Adrenal gland (tissue), 12 donors: ENCODE results near the gene SBF2. TPM values are rescaled to one million over a fixed set of nuclear protein-coding genes. Genes with fewer than 3 reads are reported as not detected.

Source experiments
- DNase-seq, 7 donors: peaks; one replicate each; pipeline ENCODE4 v3.0.0-alpha.2; 2019 to 2020
- H3K27ac ChIP-seq, 5 donors: fragments of 200-600 bp; sonication (generic) in 4 of 5; 1 replicate in 3 of 5; 2 replicates in 2 of 5; pipeline versions ENCODE4 v1.5.1 to v1.8.0; 2016 to 2020; ENCODE audit warnings: mild to moderate bottlenecking in 1 of 5
- H3K27me3 ChIP-seq: fragments of 200-600 bp; 2 replicates; pipeline ENCODE4 v1.8.0; 2021
- H3K36me3 ChIP-seq, 2 donors: fragments of 200-600 bp; replicated peaks in 1 of 2; 1 replicate in 1 of 2; 2 replicates in 1 of 2; pipeline versions ENCODE4 v1.5.1 to v1.8.0; 2018 to 2022
- H3K4me1 ChIP-seq, 2 donors: fragments of 200-600 bp; replicated peaks in 1 of 2; 1 replicate in 1 of 2; 2 replicates in 1 of 2; pipeline versions ENCODE4 v1.5.1 to v1.8.0; 2018 to 2021
- H3K4me3 ChIP-seq, 4 donors: fragments of 200-600 bp; sonication (generic) in 3 of 4; one replicate each; pipeline ENCODE4 v1.5.1; 2016 to 2018
- H3K9me3 ChIP-seq, 3 donors: fragments of 200-600 bp; sonication (generic) in 1 of 3; replicated peaks in 1 of 3; 1 replicate in 2 of 3; 2 replicates in 1 of 3; pipeline versions ENCODE4 v1.5.1 to v1.8.0; 2016 to 2021
- CTCF ChIP-seq, 6 experiments: fragments of 450-650 bp in 4 of 6; fragments of 200-600 bp in 2 of 6; sonication (generic) in 1 of 6; IDR thresholded peaks; 1 replicate in 5 of 6; 2 replicates in 1 of 6; pipeline versions ENCODE4 v1.5.1 to v1.8.0; 2016 to 2021; ENCODE audit warnings: antibody characterized with exemption in 6 of 6, mild to moderate bottlenecking in 2 of 6, moderate library complexity in 1 of 6
- POLR2A ChIP-seq, 2 donors: fragments of 450-650 bp; IDR thresholded peaks; one replicate each; pipeline ENCODE4 v1.6.1; 2017; ENCODE audit warnings: antibody characterized with exemption in 2 of 2, mild to moderate bottlenecking in 2 of 2, moderate library complexity in 1 of 2
- WGBS, 4 donors: extraction: QIAGEN DNeasy Blood & Tissue Kit in 2 of 4; methylation state at CpG; one replicate each; pipeline versions ENCODE4 v1.1.5 to v1.1.7; 2013 to 2017; 5-methylcytosine and 5-hydroxymethylcytosine counted together
- intact Hi-C, 2 donors: fragments of 100-400 bp; cut with DNase I; formaldehyde crosslinking; loops; one replicate each; pipeline versions ENCODE4 v1.14.1 to v1.15.0; 2022 to 2023
- polyA plus RNA-seq, 3 donors: library from polyadenylated mRNA; stranded (reverse); fragments of 200-250 nt in 2 of 3; fragments of 350-450 nt in 1 of 3; fragmentation: Illumina TruSeq in 1 of 3; extraction: RNeasy Lipid Tissue Mini Kit (QIAGEN cat#74804) in 1 of 3; gene quantifications; one replicate each; pipeline ENCODE4 v1.2.3, GENCODE V29; 2013 to 2014
- total RNA-seq, 9 donors: library from RNA; depleted of rRNA in 4 of 9; stranded (reverse); fragments of >200 nt in 4 of 9; fragments of 120-200 nt in 1 of 9; fragmentation: NEBNext Ultra II Directional in 1 of 9; extraction: Animal tissue kit (Norgen Biotek cat#: 25700) in 1 of 9; gene quantifications; one replicate each; pipeline versions ENCODE4 v1.1.0 to v1.2.4, GENCODE V29; 2013 to 2023
- donor health status: healthy with polysubstance abuse.
- donor health status: Bipolar disorder and iron deficiency.
- donor health status: DM: yes; HTN: yes; CAD: no.
- donor health status: DM: no; HTN: no; CAD: no.
- donor health status: DM: no; HTN: no; CAD: no.
- donor health status: DM: yes; HTN: yes; CAD: no.

SBF2 gene
- total and polyA plus RNA-seq, 12 donors: 12.5 to 66.7 (median 38.0) TPM

DNA sequence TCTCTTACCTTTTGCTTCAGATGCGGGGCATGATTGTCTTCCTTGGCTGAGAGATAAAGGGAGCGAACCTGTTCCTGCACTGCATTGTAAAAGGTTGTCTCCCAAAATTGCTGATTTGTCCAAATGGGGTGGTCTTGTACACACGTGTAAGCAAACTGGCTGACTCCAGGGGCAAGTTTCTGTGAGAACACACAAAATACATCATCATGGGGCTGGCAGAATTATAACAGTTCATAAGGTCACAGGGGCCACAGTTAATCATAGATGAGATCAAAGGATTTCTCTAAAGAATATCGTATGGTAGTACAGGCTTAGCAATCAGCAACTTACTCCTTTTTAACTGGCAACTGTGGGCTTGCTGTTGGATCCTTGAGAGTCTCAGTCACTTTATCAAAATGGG, 435.8 kb downstream of the SBF2 start:
- no peak for TF ChIP-seq CTCF (IDR thresholded peaks at IDR 0.05)
- Histone ChIP-seq H3K4me1 (peaks cover 0 to 18% of the 10 kb centered on the region in 2 donors), H3K9me3 (no peaks in the 10 kb centered on the region), H3K4me3 (no peak overlapping the region), H3K27ac (no peak overlapping the region), H3K27me3 (no peaks in the 10 kb centered on the region), H3K36me3 (peaks cover 0 to 8% of the 10 kb centered on the region in 2 donors)
- intact Hi-C loops: no loop called here
- no peak for DNase-seq
- WGBS, 4 donors: 52 to 61% (median 55%) methylated on average over 4 of the region's 4 CpGs

DNA sequence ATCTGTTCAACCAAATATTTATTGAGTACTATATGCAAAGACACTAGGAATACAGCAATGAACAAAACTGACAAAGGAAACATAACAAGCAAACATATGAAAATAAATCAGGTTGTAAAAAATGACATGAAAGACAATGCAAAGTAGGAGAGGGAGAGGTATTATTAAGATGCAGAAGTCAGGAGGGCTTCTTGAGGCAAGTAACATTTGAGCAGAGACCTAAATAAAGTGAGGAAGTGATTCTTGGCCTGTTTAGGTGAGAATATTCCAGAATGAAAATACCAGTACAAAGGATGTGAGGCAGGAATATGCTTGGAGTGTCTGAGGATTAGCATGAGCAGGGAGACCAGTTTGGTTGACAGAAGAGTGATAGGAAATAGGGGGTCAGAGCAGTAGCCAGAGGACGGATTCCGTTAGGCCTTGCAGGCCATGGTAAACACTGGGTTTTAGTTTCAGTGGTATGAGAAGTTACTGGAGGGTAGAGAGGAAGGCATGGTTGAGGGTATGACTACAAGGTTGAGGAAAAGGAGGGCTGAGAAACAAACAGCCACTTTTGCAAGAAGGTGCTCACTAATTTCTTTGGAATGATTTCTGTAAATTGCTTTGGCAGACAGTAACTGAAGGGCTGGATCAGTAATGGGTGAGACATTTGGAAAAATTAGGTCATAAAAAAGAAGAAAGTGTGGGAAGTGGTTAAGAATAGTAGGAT, 438.3 kb downstream of the SBF2 start:
- H3K4me1 ChIP-seq: peaks cover 0 to 27% of the 10 kb centered on the region in 2 donors
- intact Hi-C loops: no loop called here
- H3K4me3 ChIP-seq: no peak overlapping the region
- H3K36me3 ChIP-seq: peaks cover 0 to 8% of the 10 kb centered on the region in 2 donors
- H3K27me3 ChIP-seq: no peaks in the 10 kb centered on the region
- no peak for TF ChIP-seq CTCF (IDR thresholded peaks at IDR 0.05)
- no peaks in the 10 kb centered on the region for H3K9me3 ChIP-seq
- H3K27ac ChIP-seq: no peak overlapping the region
- 92 to 97% (median 94%) methylated on average over 2 of the region's 2 CpGs for WGBS, 4 donors
- DNase-seq: no peak

GRCh38 chr11:9853929-9854552, 440.0 kb downstream of the SBF2 start:
- intact Hi-C loops: no loop called here
- 84 to 100% (median 87%) methylated on average over 1 of the region's 1 CpG for WGBS, 4 donors
- TF ChIP-seq CTCF (IDR thresholded peaks at IDR 0.05) (no peak), POLR2A (IDR thresholded peaks at IDR 0.05) (no peak)

GRCh38 chr11:9852465-9852864, 441.6 kb downstream of the SBF2 start:
- no peak overlapping the region for H3K27ac ChIP-seq
- no peak overlapping the region for H3K4me3 ChIP-seq
- peaks cover 0 to 9% of the 10 kb centered on the region in 2 donors for H3K4me1 ChIP-seq
- intact Hi-C loops: no loop called here
- no peaks in the 10 kb centered on the region for H3K27me3 ChIP-seq
- 83 to 86% (median 84%) methylated on average over 2 of the region's 2 CpGs for WGBS, 4 donors
- no peaks in the 10 kb centered on the region for H3K9me3 ChIP-seq
- peaks cover 0 to 8% of the 10 kb centered on the region in 2 donors for H3K36me3 ChIP-seq
- TF ChIP-seq POLR2A (IDR thresholded peaks at IDR 0.05): no peak
- TF ChIP-seq CTCF (IDR thresholded peaks at IDR 0.05): no peak
- no peak for DNase-seq

More at GRCh38 chr11:9853929-9854552, 440.0 kb downstream of the SBF2 start:
- Histone ChIP-seq H3K9me3 (no peaks in the 10 kb centered on the region), H3K27ac (no peak overlapping the region), H3K4me3 (no peak overlapping the region), H3K27me3 (no peaks in the 10 kb centered on the region), H3K36me3 (peaks cover 0 to 8% of the 10 kb centered on the region in 2 donors), H3K4me1 (peaks cover 0 to 23% of the 10 kb centered on the region in 2 donors)
- DNase-seq: no peak
